LNCAP (cell line): ENCODE measurements around the gene FIBIN.

Experiments used
- CTCF ChIP-seq: fragments of 450-650 bp; IDR thresholded peaks from 2 replicates; pipeline ENCODE4 v1.5.1; 2017; ENCODE audit warnings: mild to moderate bottlenecking

Gene FIBIN

GRCh38 chr11:26950260-26950719 lies 43.6 kb upstream of the FIBIN start:
- TF ChIP-seq CTCF, result no peak

- TF ChIP-seq CTCF, result no peak
Measured at GRCh38 chr11:26951809-26952515, 42.0 kb upstream of the FIBIN start.

- no peak for TF ChIP-seq CTCF
Measured at GRCh38 chr11:26953770-26954392, 40.0 kb upstream of the FIBIN start.

- TF ChIP-seq CTCF, result no peak
Measured at GRCh38 chr11:26958005-26958701, 35.8 kb upstream of the FIBIN start.

GRCh38 chr11:26958702-26959049 lies 35.2 kb upstream of the FIBIN start:
- no peak for TF ChIP-seq CTCF

- TF ChIP-seq CTCF, result no peak
Measured at GRCh38 chr11:26960281-26960680, 33.6 kb upstream of the FIBIN start.

- no peak for TF ChIP-seq CTCF
Measured at GRCh38 chr11:26963764-26964163, 30.1 kb upstream of the FIBIN start.
